ENCODE results near the gene DBN1.

The DBN1 gene

DNA sequence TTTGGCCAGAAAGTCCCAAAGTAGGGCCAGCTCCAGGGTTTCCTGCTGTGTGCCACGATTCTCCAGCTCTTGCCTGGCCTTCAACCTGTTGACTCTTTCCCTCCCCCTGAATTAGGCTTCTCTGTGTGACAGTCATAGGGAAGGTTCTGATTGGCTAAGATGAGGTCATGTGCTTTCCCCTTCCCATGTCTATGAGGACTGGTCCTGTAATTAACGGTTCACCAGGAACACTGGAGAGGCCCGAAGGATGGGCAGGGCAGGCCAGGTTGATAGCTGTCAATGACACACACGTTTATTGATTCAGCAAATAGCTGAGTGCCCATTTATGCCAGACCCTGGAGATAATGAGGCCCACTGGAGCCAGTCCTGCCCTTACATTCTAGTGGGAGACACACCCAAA is 35.8 kb downstream of the DBN1 start:
- no peak for DNase-seq
- peaks cover 60% of the 10 kb centered on the region for H3K36me3 ChIP-seq
- TF ChIP-seq, protein P1, sequence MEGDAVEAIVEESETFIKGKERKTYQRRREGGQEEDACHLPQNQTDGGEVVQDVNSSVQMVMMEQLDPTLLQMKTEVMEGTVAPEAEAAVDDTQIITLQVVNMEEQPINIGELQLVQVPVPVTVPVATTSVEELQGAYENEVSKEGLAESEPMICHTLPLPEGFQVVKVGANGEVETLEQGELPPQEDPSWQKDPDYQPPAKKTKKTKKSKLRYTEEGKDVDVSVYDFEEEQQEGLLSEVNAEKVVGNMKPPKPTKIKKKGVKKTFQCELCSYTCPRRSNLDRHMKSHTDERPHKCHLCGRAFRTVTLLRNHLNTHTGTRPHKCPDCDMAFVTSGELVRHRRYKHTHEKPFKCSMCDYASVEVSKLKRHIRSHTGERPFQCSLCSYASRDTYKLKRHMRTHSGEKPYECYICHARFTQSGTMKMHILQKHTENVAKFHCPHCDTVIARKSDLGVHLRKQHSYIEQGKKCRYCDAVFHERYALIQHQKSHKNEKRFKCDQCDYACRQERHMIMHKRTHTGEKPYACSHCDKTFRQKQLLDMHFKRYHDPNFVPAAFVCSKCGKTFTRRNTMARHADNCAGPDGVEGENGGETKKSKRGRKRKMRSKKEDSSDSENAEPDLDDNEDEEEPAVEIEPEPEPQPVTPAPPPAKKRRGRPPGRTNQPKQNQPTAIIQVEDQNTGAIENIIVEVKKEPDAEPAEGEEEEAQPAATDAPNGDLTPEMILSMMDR (IDR thresholded peaks at IDR 0.05; ENCODE audit: low read depth, low read length) = no peak

DNA sequence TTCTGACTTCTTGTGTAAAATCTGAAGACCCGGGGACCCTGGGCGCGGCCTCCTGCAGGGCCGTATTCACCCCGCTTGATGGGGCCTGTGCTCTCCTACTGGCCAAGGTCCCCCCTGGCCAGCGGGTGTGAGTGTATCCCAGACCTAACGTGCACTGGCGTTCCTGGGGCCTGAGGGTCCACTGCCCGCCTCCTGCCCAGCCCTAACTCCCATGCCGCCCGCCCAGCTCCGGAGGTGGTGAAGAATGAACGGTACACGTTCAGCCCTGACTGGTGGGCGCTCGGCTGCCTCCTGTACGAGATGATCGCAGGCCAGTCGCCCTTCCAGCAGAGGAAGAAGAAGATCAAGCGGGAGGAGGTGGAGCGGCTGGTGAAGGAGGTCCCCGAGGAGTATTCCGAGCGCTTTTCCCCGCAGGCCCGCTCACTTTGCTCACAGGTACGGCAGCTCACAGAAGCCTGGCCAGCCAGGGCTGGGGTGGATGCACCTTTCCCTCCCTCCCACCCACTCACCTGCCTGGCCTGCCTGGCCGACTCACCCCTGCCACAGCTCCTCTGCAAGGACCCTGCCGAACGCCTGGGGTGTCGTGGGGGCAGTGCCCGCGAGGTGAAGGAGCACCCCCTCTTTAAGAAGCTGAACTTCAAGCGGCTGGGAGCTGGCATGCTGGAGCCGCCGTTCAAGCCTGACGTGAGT is 37.4 kb downstream of the DBN1 start:
- peaks cover 15% of the 10 kb centered on the region for H3K4me1 ChIP-seq
- TF ChIP-seq, protein P1 (IDR thresholded peaks at IDR 0.05; ENCODE audit: low read depth, low read length) = no peak
- H3K9me3 ChIP-seq = no peaks in the 10 kb centered on the region
- no peak overlapping the region for H3K4me3 ChIP-seq (ENCODE audit: low read depth, low read length)
- DNase-seq = no peak
- H3K36me3 ChIP-seq = peaks cover 64% of the 10 kb centered on the region
- no peaks in the 10 kb centered on the region for H3K27me3 ChIP-seq

More for the DNA sequence above, 35.8 kb downstream of the DBN1 start:
- Histone ChIP-seq H3K27me3 (no peaks in the 10 kb centered on the region), H3K4me1 (peaks cover 5% of the 10 kb centered on the region; the same call in 1 of the 2 replicates), H3K4me3 (ENCODE audit: low read depth, low read length) (no peak overlapping the region), H3K9me3 (no peaks in the 10 kb centered on the region)

DNA sequence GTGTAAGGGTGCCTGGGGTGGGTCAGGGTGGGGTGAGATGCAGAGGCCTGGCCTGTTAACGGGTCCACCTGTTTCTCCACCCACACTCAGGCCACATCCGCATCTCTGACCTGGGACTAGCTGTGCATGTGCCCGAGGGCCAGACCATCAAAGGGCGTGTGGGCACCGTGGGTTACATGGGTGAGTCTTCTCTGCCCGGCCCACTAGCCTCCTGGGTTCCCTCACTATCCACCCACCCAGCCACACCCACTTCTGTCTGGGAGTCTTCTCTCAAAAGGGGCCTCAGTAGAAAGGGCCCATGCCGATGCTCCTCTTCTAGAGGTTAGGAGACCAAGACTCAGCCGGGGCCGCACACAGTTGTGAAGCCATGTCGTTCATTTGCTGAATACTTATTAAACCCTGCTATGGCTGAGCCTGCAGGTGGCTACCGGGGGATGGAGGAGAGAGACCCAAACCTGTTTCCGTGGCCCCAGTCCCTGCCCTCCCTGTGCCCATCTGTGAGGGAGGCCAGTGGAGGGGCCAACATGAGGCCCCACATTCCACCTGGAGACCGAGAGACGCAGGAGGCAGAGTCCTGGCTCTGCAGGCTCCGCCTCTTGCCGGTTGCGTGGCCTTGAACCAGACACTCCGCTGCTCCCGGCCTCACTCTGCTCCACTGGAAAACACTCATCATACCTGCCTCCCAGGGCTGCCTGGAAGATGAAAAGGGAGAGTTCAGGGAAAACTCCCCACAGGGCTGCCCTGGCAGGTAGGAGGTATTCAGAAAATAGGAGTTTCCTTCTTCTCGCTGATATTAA is 38.3 kb downstream of the DBN1 start:
- TF ChIP-seq, protein P1 (IDR thresholded peaks at IDR 0.05; ENCODE audit: low read depth, low read length) = no peak
- Histone ChIP-seq H3K36me3 (peaks cover 63% of the 10 kb centered on the region), H3K9me3 (no peaks in the 10 kb centered on the region), H3K4me1 (peaks cover 13% of the 10 kb centered on the region), H3K4me3 (ENCODE audit: low read depth, low read length) (no peak overlapping the region), H3K27me3 (no peaks in the 10 kb centered on the region)
- no peak for DNase-seq

DNA sequence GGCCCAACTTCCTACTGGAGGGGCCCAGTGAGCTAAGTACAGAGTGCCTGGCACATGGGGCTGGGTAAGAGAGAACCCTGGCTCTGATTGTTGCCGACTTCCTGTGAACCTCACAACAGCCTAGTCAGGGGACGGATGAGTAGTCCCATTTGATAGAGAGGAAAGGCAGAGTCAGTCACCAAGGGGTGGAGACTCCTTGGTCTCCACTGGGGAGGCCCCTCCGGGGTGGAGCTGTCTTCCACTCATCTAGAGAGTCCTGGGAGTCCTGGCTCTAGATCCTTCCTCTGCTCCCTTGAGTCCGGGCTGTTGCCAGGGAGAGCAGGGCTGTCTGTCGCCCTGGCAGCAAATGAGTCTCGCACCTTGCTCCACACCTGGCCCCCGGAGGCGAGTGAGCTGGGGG is 39.0 kb downstream of the DBN1 start:
- no peak for DNase-seq

DNA sequence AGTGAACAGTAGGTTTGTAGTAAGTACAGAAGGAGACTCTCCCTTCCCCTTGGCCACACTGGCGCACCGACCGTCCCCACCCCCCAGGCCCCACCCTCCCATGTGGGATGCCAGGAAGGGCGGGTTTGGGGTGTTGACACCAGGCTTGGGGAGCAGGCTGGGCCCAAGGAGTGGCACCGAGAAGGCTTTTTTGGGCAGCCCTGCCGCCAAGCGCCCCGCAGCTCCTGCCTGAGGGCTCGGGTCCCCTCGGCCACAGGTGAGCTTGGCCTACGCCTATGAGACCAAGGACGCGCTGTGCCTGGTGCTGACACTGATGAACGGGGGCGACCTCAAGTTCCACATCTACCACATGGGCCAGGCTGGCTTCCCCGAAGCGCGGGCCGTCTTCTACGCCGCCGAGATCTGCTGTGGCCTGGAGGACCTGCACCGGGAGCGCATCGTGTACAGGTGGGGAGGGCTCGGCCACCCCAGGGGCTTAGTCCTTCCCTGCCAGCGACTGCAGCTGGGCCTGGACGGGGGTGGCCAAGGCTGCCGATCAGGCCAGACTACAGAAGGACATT is 39.7 kb downstream of the DBN1 start:
- DNase-seq = no peak
- TF ChIP-seq, protein P1 (IDR thresholded peaks at IDR 0.05; ENCODE audit: low read depth, low read length) = no peak
- H3K4me3 ChIP-seq (ENCODE audit: low read depth, low read length) = no peak overlapping the region
- H3K4me1 ChIP-seq = peaks cover 15% of the 10 kb centered on the region
- no peaks in the 10 kb centered on the region for H3K27me3 ChIP-seq
- no peaks in the 10 kb centered on the region for H3K9me3 ChIP-seq
- peaks cover 56% of the 10 kb centered on the region for H3K36me3 ChIP-seq

More for the DNA sequence above, 39.0 kb downstream of the DBN1 start:
- TF ChIP-seq, protein P1 (IDR thresholded peaks at IDR 0.05; ENCODE audit: low read depth, low read length) = no peak
- Histone ChIP-seq H3K27me3 (no peaks in the 10 kb centered on the region), H3K36me3 (peaks cover 61% of the 10 kb centered on the region), H3K9me3 (no peaks in the 10 kb centered on the region), H3K4me3 (ENCODE audit: low read depth, low read length) (no peak overlapping the region), H3K4me1 (peaks cover 14% of the 10 kb centered on the region)

Measured in BE2C (cell line).